ENCODE data around the gene ZNF275. TPM values are rescaled to one million over a fixed set of nuclear protein-coding genes. Genes with fewer than 3 reads are reported as not detected.
"Not testable (repeated sequence)": the region's sequence is repeated elsewhere in the genome, so short reads cannot be mapped to it uniquely, and the experiment has no call there.

ZNF275 gene
- total RNA-seq, 2 donors from 2014 or later: 13.2 to 15.1 TPM

DNA sequence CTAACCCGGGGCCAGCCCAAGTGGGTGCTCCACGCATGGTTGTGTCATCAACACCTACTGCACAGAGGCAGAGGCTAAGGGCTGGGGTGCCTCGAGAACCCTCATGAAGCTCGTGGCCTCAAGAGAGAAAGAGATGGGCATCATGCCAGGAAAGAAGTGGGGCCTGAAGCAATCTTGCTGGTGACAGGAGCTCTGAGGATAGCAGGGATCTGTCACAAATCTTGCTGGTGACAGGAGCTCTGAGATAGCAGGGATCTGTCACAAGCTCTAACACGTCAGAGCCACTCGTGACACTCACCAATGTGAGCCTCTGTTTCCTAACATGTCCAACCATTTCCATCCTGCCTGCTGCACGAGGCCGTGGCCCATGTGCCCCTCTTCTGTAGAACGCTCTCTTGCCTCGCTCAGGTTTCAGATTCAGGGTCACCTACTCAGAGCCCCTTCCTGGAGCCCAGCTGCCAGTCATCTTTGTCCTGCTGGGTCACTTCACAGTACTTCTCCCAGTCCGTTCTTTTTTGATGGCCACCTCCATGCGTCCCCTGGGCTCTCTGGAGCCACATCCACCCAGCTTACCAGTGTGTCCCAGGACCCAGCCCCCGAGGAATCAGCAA is 46.1 kb downstream of the ZNF275 start:
- no peaks in the 10 kb centered on the region for H3K36me3 Mint-ChIP-seq
- H3K9me3 Mint-ChIP-seq: no peaks in the 10 kb centered on the region
- DNase-seq (ENCODE audit: low spot score) (no peak), ATAC-seq (no peak)
- H3K4me1 Mint-ChIP-seq (ENCODE audit: low read depth in 2 of 2): no peaks in the 10 kb centered on the region
- peaks cover 0 to 4% of the 10 kb centered on the region in 2 donors for H3K27me3 Mint-ChIP-seq
- H3K27ac Mint-ChIP-seq: no peak overlapping the region
- H3K4me3 Mint-ChIP-seq: no peak overlapping the region

GRCh38 chrX:153380691-153381090 is 46.7 kb downstream of the ZNF275 start:
- no peak for ATAC-seq
- Mint-ChIP-seq H3K9me3 (no peaks in the 10 kb centered on the region), H3K27ac (no peak overlapping the region), H3K27me3 (peaks cover 0 to 2% of the 10 kb centered on the region in 2 donors), H3K36me3 (no peaks in the 10 kb centered on the region), H3K4me3 (no peak overlapping the region), H3K4me1 (ENCODE audit: low read depth in 2 of 2) (no peaks in the 10 kb centered on the region)
- DNase-seq (ENCODE audit: low spot score): no peak

- Mint-ChIP-seq H3K9me3 (no peaks in the 10 kb centered on the region), H3K4me3 (no peak overlapping the region), H3K4me1 (ENCODE audit: low read depth in 2 of 2) (no peaks in the 10 kb centered on the region), H3K27ac (no peak overlapping the region), H3K36me3 (no peaks in the 10 kb centered on the region), H3K27me3 (peaks cover 0 to 3% of the 10 kb centered on the region in 2 donors)
- DNase-seq (ENCODE audit: low spot score) (no peak), ATAC-seq (peak; percentile 58 to 82)
Observed at GRCh38 chrX:153381684-153382532, 48.0 kb downstream of the ZNF275 start.

DNA sequence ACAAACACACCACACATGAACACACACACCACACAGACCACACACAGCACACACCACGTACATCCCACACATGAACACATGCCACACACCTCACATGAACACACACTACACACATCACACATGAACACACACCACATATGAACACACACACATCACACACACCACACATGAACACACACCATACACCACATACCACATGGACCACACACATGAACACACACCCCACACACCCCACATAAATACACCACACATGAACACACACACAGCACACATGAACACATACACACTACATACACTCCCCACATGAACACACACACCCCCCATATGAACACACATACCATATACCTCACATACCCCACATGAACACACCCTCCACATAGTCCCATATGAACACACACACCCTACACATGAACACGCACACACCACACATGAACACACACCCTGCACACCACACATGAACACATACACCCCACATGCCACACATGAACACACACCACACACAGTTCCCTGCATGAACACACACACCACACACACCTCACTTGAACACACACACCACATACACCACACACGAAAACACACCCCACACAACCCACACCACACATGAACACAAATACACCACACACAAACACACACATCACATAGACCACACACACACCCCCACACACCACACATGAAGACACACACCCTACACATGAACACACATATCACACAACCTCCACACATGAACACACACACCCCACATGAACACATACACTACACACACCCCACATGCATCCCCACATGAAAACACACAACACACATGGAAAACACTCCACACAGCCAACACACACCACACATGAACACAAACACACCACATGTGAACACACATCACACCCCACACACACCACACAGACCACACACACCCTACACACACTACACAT is 48.9 kb downstream of the ZNF275 start:
- Mint-ChIP-seq H3K27ac (no peak overlapping the region), H3K9me3 (no peaks in the 10 kb centered on the region), H3K27me3 (peaks cover 0 to 3% of the 10 kb centered on the region in 2 donors), H3K36me3 (no peaks in the 10 kb centered on the region), H3K4me1 (ENCODE audit: low read depth in 2 of 2) (no peaks in the 10 kb centered on the region), H3K4me3 (no peak overlapping the region)
- DNase-seq (ENCODE audit: low spot score) (no peak), ATAC-seq (no peak)

- DNase-seq (ENCODE audit: low spot score) (no peak), ATAC-seq (no peak)
- Mint-ChIP-seq H3K27ac (no peak overlapping the region), H3K36me3 (no peaks in the 10 kb centered on the region), H3K4me3 (no peak overlapping the region), H3K4me1 (ENCODE audit: low read depth in 2 of 2) (no peaks in the 10 kb centered on the region), H3K27me3 (peaks cover 0 to 3% of the 10 kb centered on the region in 2 donors), H3K9me3 (no peaks in the 10 kb centered on the region)
Observed at GRCh38 chrX:153384390-153384789, 50.4 kb downstream of the ZNF275 start.

DNA sequence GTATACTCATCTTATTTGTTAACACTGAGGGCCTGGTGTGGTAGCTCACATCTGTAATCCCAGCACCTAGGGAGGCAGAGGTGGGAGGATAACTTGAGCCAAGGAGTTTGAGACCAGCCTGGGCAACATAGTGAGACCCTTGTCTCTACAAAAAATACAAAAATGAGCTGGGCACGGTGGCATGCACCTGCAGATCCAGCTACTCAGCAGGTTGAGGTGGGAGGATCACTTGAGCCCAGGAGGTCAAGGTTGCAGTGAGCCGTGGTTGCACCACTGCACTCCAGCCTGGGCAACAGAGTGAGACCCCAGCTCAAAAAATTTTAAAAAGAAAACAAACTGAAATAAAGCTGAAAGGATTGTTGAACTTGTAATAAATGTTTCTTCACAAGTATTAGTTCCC is 51.0 kb downstream of the ZNF275 start:
- H3K36me3 Mint-ChIP-seq; H3K9me3 Mint-ChIP-seq; H3K4me1 Mint-ChIP-seq (ENCODE audit: low read depth in 2 of 2); DNase-seq (ENCODE audit: low spot score); H3K27me3 Mint-ChIP-seq; H3K4me3 Mint-ChIP-seq; ATAC-seq; H3K27ac Mint-ChIP-seq: not testable (repeated sequence)

DNA sequence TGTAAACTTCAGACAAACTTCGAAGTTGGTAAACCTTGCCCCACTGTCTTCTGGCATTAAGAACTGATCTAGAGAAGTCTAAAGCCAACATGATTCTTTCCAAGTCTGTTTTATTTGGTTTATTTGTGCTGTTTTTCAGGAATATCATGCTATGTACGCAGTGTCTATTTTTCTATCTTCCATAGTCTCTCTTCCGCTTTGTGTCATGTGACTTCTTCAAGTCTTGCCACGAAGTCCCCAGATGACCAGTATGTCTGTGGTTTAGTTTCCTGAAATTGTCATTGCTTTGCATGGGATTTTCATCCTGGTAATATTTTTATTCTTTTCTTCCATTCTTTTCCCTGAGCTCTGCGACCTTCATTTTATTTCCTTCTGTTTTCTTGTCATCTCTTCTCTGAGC is 52.1 kb downstream of the ZNF275 start:
- no peaks in the 10 kb centered on the region for H3K36me3 Mint-ChIP-seq

DNA sequence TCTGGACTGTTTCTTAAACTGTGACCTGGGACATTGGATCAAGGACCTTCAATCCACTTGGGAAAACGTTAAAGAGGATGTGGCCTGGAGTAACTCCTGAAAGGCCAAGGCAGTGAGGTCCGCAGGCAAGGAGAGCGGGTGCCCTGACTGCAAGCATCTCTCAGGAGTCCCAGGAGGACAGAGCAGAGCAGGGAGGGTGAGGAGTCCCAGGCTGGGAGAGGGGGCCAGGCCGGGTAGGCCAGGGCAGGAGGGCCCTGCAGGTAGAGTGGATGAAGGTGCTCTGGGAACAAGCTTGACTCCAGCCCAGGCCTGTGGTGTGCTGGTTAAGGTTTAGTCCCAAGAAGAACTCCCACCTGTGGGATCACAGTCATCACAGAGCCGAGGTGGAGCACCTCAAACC is 53.4 kb downstream of the ZNF275 start:
- no peak overlapping the region for H3K4me3 Mint-ChIP-seq
- H3K4me1 Mint-ChIP-seq (ENCODE audit: low read depth in 2 of 2): no peaks in the 10 kb centered on the region
- no peaks in the 10 kb centered on the region for H3K9me3 Mint-ChIP-seq
- no peak overlapping the region for H3K27ac Mint-ChIP-seq
- H3K36me3 Mint-ChIP-seq: no peaks in the 10 kb centered on the region
- peaks cover 0 to 3% of the 10 kb centered on the region in 2 donors for H3K27me3 Mint-ChIP-seq
- ATAC-seq (no peak), DNase-seq (ENCODE audit: low spot score) (no peak)

More for the DNA sequence above, 52.1 kb downstream of the ZNF275 start:
- Mint-ChIP-seq H3K27me3 (peaks cover 0 to 3% of the 10 kb centered on the region in 2 donors), H3K4me3 (no peak overlapping the region), H3K4me1 (ENCODE audit: low read depth in 2 of 2) (no peaks in the 10 kb centered on the region), H3K9me3 (no peaks in the 10 kb centered on the region), H3K27ac (peak overlapping the region in 1 of 2 donors; percentile 32)
- ATAC-seq: no peak
- no peak for DNase-seq (ENCODE audit: low spot score)

GRCh38 chrX:153387987-153388721 is 54.2 kb downstream of the ZNF275 start:
- peak in 1 of 2 donors; percentile 32 for ATAC-seq
- H3K27ac Mint-ChIP-seq: no peak overlapping the region

GRCh38 chrX:153388722-153389459 is 54.9 kb downstream of the ZNF275 start:
- H3K36me3 Mint-ChIP-seq: no peaks in the 10 kb centered on the region
- peaks cover 0 to 3% of the 10 kb centered on the region in 2 donors for H3K27me3 Mint-ChIP-seq
- ATAC-seq (no peak), DNase-seq (ENCODE audit: low spot score) (no peak)
- no peaks in the 10 kb centered on the region for H3K4me1 Mint-ChIP-seq (ENCODE audit: low read depth in 2 of 2)
- H3K9me3 Mint-ChIP-seq: no peaks in the 10 kb centered on the region
- H3K4me3 Mint-ChIP-seq: no peak overlapping the region
- H3K27ac Mint-ChIP-seq: no peak overlapping the region

More at GRCh38 chrX:153387987-153388721, 54.2 kb downstream of the ZNF275 start:
- Mint-ChIP-seq H3K9me3 (no peaks in the 10 kb centered on the region), H3K36me3 (no peaks in the 10 kb centered on the region), H3K4me1 (ENCODE audit: low read depth in 2 of 2) (no peaks in the 10 kb centered on the region), H3K4me3 (no peak overlapping the region), H3K27me3 (peaks cover 0 to 3% of the 10 kb centered on the region in 2 donors)
- DNase-seq (ENCODE audit: low spot score): no peak

DNA sequence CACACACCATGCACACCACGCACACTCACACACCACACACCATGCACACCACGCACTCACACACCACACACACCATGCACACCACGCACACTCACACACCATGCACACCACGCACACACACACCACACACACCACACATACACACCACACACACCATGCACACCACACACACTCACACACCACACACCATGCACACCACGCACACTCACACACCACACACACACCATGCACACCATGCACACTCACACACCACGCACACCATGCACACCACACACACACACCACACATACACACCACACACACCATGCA is 55.5 kb downstream of the ZNF275 start:
- H3K36me3 Mint-ChIP-seq; H3K4me1 Mint-ChIP-seq (ENCODE audit: low read depth in 2 of 2); H3K4me3 Mint-ChIP-seq: not testable (repeated sequence)

GRCh38 chrX:153392642-153393321 is 58.8 kb downstream of the ZNF275 start:
- H3K4me1 Mint-ChIP-seq (ENCODE audit: low read depth in 2 of 2): no peaks in the 10 kb centered on the region
- no peaks in the 10 kb centered on the region for H3K9me3 Mint-ChIP-seq
- no peak for DNase-seq (ENCODE audit: low spot score)
- H3K27me3 Mint-ChIP-seq: peaks cover 0 to 2% of the 10 kb centered on the region in 2 donors
- H3K27ac Mint-ChIP-seq: no peak overlapping the region
- H3K36me3 Mint-ChIP-seq: no peaks in the 10 kb centered on the region
- no peak overlapping the region for H3K4me3 Mint-ChIP-seq
- no peak for ATAC-seq

More for the DNA sequence above, 55.5 kb downstream of the ZNF275 start:
- not testable (repeated sequence) for DNase-seq (ENCODE audit: low spot score); H3K9me3 Mint-ChIP-seq; H3K27me3 Mint-ChIP-seq; ATAC-seq; H3K27ac Mint-ChIP-seq

Measured in natural killer cell treated with Interleukin-12 subunit alpha and Interleukin-12 subunit beta and Interleukin-15 and Interleukin-18, amount 100 ng/mL, for 72 hours (primary cell).